Subcutaneous adipose tissue (tissue), 4 donors: ENCODE data around the gene HAUS1. TPM values are rescaled to one million over a fixed set of nuclear protein-coding genes. Genes with fewer than 3 reads are reported as not detected.

Experiments used
- total RNA-seq, 4 donors: library from RNA; depleted of rRNA; stranded (reverse); fragments of >200 nt; gene quantifications; one replicate each; pipeline ENCODE4 v1.1.0, GENCODE V29; 2016
- TF ChIP-seq, protein P1 (sequence below): fragments of 450-650 bp; IDR thresholded peaks from one replicate; pipeline ENCODE4 v1.5.1; 2016; ENCODE audit warnings: low read depth, mild to moderate bottlenecking, control low read depth, antibody characterized with exemption, moderate library complexity

Gene HAUS1
- total RNA-seq, 4 donors from 2014 or later: 27.2 to 43.4 (median 33.5) TPM

DNA sequence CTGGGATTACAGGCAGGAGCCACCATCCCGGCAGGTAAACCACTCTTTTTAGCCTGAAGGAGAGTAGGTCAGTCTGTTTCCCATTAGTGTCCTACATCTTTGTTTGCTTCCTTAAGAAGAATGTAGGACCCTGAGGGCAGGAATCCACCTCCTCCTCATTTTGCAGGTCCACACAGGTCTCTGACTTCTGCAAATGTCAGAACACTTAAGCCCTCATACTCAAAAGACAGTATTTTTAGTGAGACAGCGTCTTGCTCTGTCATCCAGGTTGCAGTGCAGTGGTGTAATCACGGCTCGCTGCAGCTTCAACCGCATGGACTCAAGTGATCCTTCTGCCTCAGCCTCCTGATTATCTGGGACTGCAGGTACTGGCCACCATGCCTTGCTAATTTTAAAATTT, 41.4 kb upstream of the HAUS1 start:
- TF ChIP-seq, protein P1, sequence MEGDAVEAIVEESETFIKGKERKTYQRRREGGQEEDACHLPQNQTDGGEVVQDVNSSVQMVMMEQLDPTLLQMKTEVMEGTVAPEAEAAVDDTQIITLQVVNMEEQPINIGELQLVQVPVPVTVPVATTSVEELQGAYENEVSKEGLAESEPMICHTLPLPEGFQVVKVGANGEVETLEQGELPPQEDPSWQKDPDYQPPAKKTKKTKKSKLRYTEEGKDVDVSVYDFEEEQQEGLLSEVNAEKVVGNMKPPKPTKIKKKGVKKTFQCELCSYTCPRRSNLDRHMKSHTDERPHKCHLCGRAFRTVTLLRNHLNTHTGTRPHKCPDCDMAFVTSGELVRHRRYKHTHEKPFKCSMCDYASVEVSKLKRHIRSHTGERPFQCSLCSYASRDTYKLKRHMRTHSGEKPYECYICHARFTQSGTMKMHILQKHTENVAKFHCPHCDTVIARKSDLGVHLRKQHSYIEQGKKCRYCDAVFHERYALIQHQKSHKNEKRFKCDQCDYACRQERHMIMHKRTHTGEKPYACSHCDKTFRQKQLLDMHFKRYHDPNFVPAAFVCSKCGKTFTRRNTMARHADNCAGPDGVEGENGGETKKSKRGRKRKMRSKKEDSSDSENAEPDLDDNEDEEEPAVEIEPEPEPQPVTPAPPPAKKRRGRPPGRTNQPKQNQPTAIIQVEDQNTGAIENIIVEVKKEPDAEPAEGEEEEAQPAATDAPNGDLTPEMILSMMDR: no peak

DNA sequence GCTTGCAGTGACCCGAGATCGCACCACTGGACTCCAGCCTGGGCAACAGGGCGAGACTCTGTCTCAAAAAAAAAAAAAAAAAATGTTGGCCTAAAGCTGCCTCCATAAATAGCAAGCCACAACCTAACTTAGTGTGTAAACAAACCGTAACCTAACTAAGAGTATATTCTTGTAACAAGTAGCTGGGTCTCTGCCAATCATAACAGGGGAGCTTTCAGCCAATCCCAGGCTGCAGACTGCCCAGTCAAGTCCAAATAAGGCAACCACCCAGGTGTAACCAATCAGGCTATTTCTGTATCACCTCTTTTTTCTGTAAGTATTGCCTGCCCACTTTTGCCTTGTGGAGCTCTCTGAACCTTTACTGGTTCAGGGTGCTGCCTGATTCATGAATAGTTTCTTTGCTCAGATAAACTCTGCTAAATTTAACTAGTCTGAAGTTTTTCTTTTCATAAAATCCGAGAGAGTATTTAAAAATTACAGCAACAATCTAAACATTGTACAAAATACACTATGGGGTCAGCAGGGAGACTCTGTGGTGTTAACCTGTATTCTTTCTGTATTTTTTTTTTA, 36.7 kb upstream of the HAUS1 start:
- TF ChIP-seq, protein P1: no peak

DNA sequence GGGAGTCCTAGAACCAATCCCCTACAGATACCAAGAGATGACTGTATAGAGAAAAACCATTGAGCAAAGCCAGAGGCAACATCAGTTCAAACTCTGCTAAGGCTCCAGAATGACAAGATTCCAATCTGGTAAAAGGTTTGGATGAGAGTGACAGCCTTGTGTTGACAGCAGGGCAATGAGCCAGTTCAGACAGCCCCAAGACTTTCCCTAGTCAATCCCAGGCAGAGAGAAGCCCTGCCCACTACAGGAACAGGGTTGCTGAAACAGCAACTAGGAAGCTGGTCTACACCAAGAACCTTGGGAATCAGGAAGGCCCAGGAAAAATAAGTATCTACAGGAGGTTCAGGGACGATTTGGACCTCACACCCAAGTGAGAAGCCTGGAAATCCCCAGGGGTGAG, 35.4 kb upstream of the HAUS1 start:
- TF ChIP-seq, protein P1: no peak

DNA sequence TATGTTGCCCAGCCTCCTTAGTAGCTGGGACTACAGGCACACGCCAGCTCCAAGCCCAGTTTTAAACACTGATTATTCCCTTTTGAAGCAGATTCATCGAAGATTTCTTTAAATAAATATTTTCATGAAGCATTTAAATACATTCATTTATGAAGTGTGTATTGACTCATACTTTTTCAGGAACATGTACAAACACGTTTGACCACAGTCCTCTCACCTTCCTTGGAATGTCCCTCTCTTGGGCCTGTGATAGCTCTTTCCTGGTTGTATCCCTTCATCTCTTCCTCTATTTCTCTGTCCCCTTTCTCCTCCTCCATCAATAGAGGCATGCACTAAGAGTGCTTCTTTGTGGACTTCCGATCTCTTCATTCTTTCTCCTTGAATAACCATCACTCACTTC, 34.7 kb upstream of the HAUS1 start:
- TF ChIP-seq, protein P1: no peak

DNA sequence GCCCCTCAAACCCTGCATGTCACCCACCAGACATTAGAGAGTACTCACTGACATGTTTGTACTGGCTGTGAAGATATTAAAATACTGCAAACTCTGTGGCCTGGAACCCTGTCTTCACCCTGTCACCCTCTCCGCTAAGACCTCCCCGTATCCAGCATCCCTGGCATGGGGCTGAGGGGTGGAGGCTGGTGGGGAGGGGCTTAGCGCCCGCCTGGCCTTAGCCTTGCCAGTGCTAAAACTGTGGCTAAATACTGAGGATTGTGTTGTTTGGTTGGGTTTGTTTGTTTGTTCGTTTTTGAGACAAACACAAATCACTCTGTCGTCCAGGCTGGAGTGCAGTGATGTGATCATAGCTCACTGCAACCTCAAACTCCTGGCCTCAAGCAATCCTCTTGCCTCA, 34.0 kb upstream of the HAUS1 start:
- TF ChIP-seq, protein P1: no peak

DNA sequence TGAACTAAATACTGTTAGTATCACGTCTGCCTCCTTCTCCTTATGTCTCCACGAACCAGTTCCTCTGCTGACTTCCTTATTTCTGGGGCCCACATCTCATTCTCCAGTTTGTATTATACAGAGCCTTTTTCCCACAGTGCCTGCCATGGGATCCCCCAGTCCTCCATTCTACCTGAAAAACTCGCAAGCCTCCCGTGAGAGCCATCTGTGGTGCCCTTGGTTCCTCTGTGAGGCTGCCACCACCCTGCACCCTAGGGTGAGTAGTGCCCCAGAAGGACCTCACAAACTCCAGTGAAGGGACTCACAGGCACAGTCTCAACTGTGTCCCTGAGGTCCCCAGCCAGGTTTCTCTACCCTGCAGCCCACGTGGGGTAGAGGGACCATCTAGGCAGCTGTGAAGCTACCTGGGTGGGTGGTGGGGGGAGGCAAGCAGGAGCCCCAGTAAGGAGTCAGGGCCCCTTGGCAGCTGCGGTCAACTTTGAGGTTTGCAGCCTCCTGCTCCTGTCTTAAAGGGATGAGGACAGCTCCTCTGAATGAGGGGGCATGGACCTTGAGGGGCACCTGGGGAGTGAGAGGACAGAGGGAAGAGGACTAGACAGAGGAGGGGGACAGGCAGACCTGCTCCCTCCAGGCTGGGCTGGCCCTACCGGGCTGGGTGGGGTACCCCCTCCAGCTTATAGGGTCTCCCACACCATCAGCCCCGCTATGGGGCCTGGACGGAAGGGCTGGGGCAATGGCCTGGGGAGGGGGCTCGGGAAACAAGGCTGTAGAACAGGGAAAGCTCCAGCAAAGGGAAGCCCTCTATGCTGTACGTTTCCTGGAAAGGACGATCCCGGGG, 33.2 kb upstream of the HAUS1 start:
- TF ChIP-seq, protein P1: no peak

DNA sequence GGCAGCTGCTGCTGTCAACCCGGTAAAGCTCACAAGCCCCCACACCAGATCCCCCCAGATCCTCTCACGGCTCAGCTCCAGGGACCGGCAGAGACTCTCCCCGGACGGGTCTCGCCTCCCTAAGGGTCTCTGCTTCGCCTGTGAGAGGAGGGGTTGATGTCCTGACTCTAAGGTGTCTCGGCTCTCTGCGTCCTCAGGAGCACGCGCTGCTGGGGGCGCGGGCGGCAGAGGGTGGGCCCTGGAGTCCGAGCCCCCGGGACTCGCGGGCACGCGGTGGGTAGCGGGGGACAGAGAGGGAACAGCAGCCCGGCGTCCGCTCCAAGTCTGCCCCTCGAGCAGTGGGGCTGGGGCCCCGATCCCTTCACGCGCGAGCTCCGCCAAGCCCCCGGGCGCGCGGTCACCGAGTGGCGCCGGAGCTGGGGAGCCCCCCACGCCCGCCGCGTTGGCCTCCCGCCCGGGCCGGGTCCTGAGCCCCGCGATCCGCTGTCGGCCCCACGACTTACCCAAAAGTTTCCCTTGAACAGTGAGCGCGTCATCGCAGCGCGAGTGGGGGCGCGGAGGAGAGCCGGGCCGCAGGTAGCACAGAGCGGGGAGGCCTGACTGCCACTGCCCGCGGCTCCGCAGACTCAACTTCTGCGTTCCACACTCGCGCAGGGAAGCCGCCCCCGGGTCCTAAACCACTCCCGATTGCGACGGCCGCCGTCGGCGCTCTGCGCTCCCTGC, 32.4 kb upstream of the HAUS1 start, which contains the start of gene PSTPIP2:
TSS of gene PSTPIP2 (minus strand) at position 608 of the 723 bp plus-strand sequence. CDS start at position 536, 72 bp downstream.
- TF ChIP-seq, protein P1: no peak
